D721Med (cell line): ENCODE data around the gene PLEKHG3.

ENCODE experiments used
- DNase-seq: peaks from one replicate; pipeline ENCODE4 v3.0.0; 2011; ENCODE audit warnings: low spot score; ENCODE audit not compliant: insufficient read length
- FAIRE-seq: peaks from 2 replicates; lab custom pipeline; 2011; peaks lifted over from hg19 to GRCh38; lab: Jason Lieb, UNC
- CTCF ChIP-seq: IDR thresholded peaks from 2 replicates; pipeline ENCODE4 v1.5.1; 2012; ENCODE audit warnings: mild to moderate bottlenecking, control low read depth; ENCODE audit not compliant: insufficient read depth; ENCODE audit errors: missing control alignments

PLEKHG3 gene

GRCh38 chr14:64792871-64793560 lies 88.8 kb downstream of the PLEKHG3 start:
- no peak for FAIRE-seq
- no peak for TF ChIP-seq CTCF

GRCh38 chr14:64795211-64795610 lies 91.0 kb downstream of the PLEKHG3 start:
- no peak for DNase-seq

More at GRCh38 chr14:64792871-64793560, 88.8 kb downstream of the PLEKHG3 start:
- DNase-seq, result no peak

GRCh38 chr14:64795921-64796320 lies 91.7 kb downstream of the PLEKHG3 start:
- FAIRE-seq (no peak), DNase-seq (no peak)
- no peak for TF ChIP-seq CTCF

More at GRCh38 chr14:64795211-64795610, 91.0 kb downstream of the PLEKHG3 start:
- no peak for FAIRE-seq
- no peak for TF ChIP-seq CTCF

- no peak for FAIRE-seq
- no peak for TF ChIP-seq CTCF
- DNase-seq, result no peak
Observed at GRCh38 chr14:64796369-64796768, 92.1 kb downstream of the PLEKHG3 start.

GRCh38 chr14:64799555-64799954 lies 95.3 kb downstream of the PLEKHG3 start:
- TF ChIP-seq CTCF, result no peak
- DNase-seq (no peak), FAIRE-seq (no peak)
